Subcutaneous adipose tissue (tissue), 4 donors: Measurements from ENCODE around the gene PCSK6. TPM values are rescaled to one million over a fixed set of nuclear protein-coding genes. Genes with fewer than 3 reads are reported as not detected.

Experiments used
- CTCF ChIP-seq: fragments of 450-650 bp; IDR thresholded peaks from one replicate; pipeline ENCODE4 v1.5.1; 2016; ENCODE audit warnings: low read depth, mild to moderate bottlenecking, control low read depth, antibody characterized with exemption, moderate library complexity
- total RNA-seq, 4 donors: library from RNA; depleted of rRNA; stranded (reverse); fragments of >200 nt; gene quantifications; one replicate each; pipeline ENCODE4 v1.1.0, GENCODE V29; 2016

The PCSK6 gene
- total RNA-seq, 4 donors from 2014 or later: 4.4 to 8.7 (median 5.9) TPM

- no peak for TF ChIP-seq CTCF
Measured at GRCh38 chr15:101451266-101451799, 38.2 kb downstream of the PCSK6 start.

GRCh38 chr15:101450403-101451265, 38.9 kb downstream of the PCSK6 start:
- TF ChIP-seq CTCF: no peak

- TF ChIP-seq CTCF: no peak
Measured at GRCh38 chr15:101449471-101450402, 39.8 kb downstream of the PCSK6 start.

- no peak for TF ChIP-seq CTCF
Measured at GRCh38 chr15:101448336-101448735, 41.2 kb downstream of the PCSK6 start.

GRCh38 chr15:101447561-101448071, 41.9 kb downstream of the PCSK6 start:
- no peak for TF ChIP-seq CTCF

- no peak for TF ChIP-seq CTCF
Measured at GRCh38 chr15:101447168-101447533, 42.4 kb downstream of the PCSK6 start.
